HepG2 (cell line): ENCODE data around the gene SAMD10. TPM values are rescaled to one million over a fixed set of nuclear protein-coding genes. Genes with fewer than 3 reads are reported as not detected.
A peak's percentile ranks its signal among the peaks of the same experiment; 100 is the strongest.

ENCODE experiments used
- AGO1 ChIP-seq: fragments of 200-400 bp; formaldehyde crosslinking; IDR thresholded peaks from 2 replicates; pipeline ENCODE4 v1.6.1; 2017; ENCODE audit warnings: mild to moderate bottlenecking, low read depth, low read length, moderate library complexity; ENCODE audit not compliant: poor library complexity, severe bottlenecking
- ARID3A ChIP-seq: IDR thresholded peaks from 2 replicates; pipeline ENCODE4 v1.6.1; 2012; ENCODE audit warnings: low read depth, low read length, improper control_type of control experiment
- CCAR2 ChIP-seq: fragments of 200-400 bp; formaldehyde crosslinking; optimal IDR thresholded peaks from 2 replicates; pipeline ENCODE3; 2018; ENCODE audit warnings: low read depth, mild to moderate bottlenecking, low read length, moderate library complexity
- DR1 ChIP-seq: sonication (generic); formaldehyde crosslinking; IDR thresholded peaks from 2 replicates; pipeline ENCODE4 v1.8.0; 2021; ENCODE audit warnings: mild to moderate bottlenecking, missing genetic modification reagents, inconsistent platforms
- EHMT2 ChIP-seq: fragments of 200-600 bp; sonication (generic); IDR thresholded peaks from 2 replicates; pipeline ENCODE4 v1.7.0; 2017; ENCODE audit warnings: antibody characterized with exemption, low read depth, low read length, borderline replicate concordance
- ESRRA ChIP-seq: sonication (generic); formaldehyde crosslinking; IDR thresholded peaks from 2 replicates; pipeline ENCODE4 v1.5.1; 2020; ENCODE audit warnings: mild to moderate bottlenecking, low read depth, missing genetic modification reagents
- NFE2L1 ChIP-seq: sonication (generic); formaldehyde crosslinking; IDR thresholded peaks from 2 replicates; pipeline ENCODE4 v1.4.0; 2020; ENCODE audit warnings: missing genetic modification reagents, mild to moderate bottlenecking, borderline replicate concordance
- RARA ChIP-seq: IDR thresholded peaks from 2 replicates; pipeline ENCODE4 v1.6.1; 2016; ENCODE audit warnings: missing genetic modification reagents, missing compliant biosample characterization
- SNAI1 ChIP-seq: sonication (generic); formaldehyde crosslinking; IDR thresholded peaks from 2 replicates; pipeline ENCODE4 v1.5.0; 2020; ENCODE audit warnings: mild to moderate bottlenecking, missing genetic modification reagents, borderline replicate concordance
- STAT5B ChIP-seq: sonication (generic); formaldehyde crosslinking; IDR thresholded peaks from 2 replicates; pipeline ENCODE4 v1.4.0; 2020; ENCODE audit warnings: missing genetic modification reagents
- ZBTB33 ChIP-seq: sonication (generic); formaldehyde crosslinking; IDR thresholded peaks from 2 replicates; pipeline ENCODE4 v1.4.0; 2020; ENCODE audit warnings: missing genetic modification reagents
- ZFP36L1 ChIP-seq: sonication (generic); formaldehyde crosslinking; IDR thresholded peaks from 2 replicates; pipeline ENCODE4 v1.8.0; 2022; ENCODE audit warnings: mild to moderate bottlenecking, missing genetic modification reagents, moderate library complexity
- ZNF180 ChIP-seq: sonication (generic); formaldehyde crosslinking; IDR thresholded peaks from 2 replicates; pipeline ENCODE4 v1.4.0; 2020; ENCODE audit warnings: low read depth, missing genetic modification reagents, borderline replicate concordance
- ZNF275 ChIP-seq: sonication (generic); formaldehyde crosslinking; IDR thresholded peaks from 2 replicates; pipeline ENCODE4 v1.8.0; 2022; ENCODE audit warnings: missing genetic modification reagents, mild to moderate bottlenecking, inconsistent platforms, borderline replicate concordance
- ZNF282 ChIP-seq: fragments of 450-650 bp; IDR thresholded peaks from 2 replicates; pipeline ENCODE4 v1.6.1; 2018; ENCODE audit not compliant: partially characterized antibody
- ZNF354B ChIP-seq: sonication (generic); formaldehyde crosslinking; IDR thresholded peaks from 2 replicates; pipeline ENCODE4 v1.8.0; 2022; ENCODE audit warnings: mild to moderate bottlenecking, missing genetic modification reagents
- ZNF556 ChIP-seq: sonication (generic); formaldehyde crosslinking; IDR thresholded peaks from 2 replicates; pipeline ENCODE4 v1.4.0; 2020; ENCODE audit warnings: mild to moderate bottlenecking, missing genetic modification reagents, borderline replicate concordance
- ZNF704 ChIP-seq: sonication (generic); formaldehyde crosslinking; IDR thresholded peaks from 2 replicates; pipeline ENCODE4 v1.8.1; 2023; ENCODE audit warnings: mild to moderate bottlenecking, inconsistent platforms, moderate library complexity, missing genetic modification reagents, borderline replicate concordance
- ZNF709 ChIP-seq: sonication (generic); formaldehyde crosslinking; IDR thresholded peaks from 2 replicates; pipeline ENCODE4 v1.5.0; 2020; ENCODE audit warnings: mild to moderate bottlenecking, missing genetic modification reagents
- ZNF761 ChIP-seq: sonication (generic); formaldehyde crosslinking; conservative IDR thresholded peaks from 2 replicates; pipeline ENCODE4 v1.4.0; 2020; ENCODE audit warnings: mild to moderate bottlenecking, missing genetic modification reagents
- ZNF775 ChIP-seq: sonication (generic); formaldehyde crosslinking; IDR thresholded peaks from 2 replicates; pipeline ENCODE4 v1.4.0; 2020; ENCODE audit warnings: missing genetic modification reagents, mild to moderate bottlenecking, moderate library complexity, borderline replicate concordance
- ZSCAN29 ChIP-seq: sonication (generic); formaldehyde crosslinking; conservative IDR thresholded peaks from 2 replicates; pipeline ENCODE4 v1.4.0; 2020; ENCODE audit warnings: mild to moderate bottlenecking, missing genetic modification reagents
- polyA plus RNA-seq, 8 experiments: library from polyadenylated mRNA; depleted of rRNA in 3 of 8; stranded (reverse) in 7 of 8; unstranded in 1 of 8; fragments of >200 nt; fragmentation: Illumina TruSeq in 4 of 8; extraction: Trizol in 4 of 8; gene quantifications; 2 replicates each; pipeline versions ENCODE4 v1.2.1 to v1.2.3, GENCODE V29; 2011 to 2016; ENCODE audit warnings: low read depth in 4 of 8, missing spikeins in 1 of 8, mixed read lengths in 1 of 8; ENCODE audit not compliant: insufficient read depth in 1 of 8
- total RNA-seq, 5 experiments: library from RNA; depleted of rRNA; stranded (reverse); fragments of >200 nt; fragmentation: Illumina TruSeq; extraction: Trizol; gene quantifications; 2 replicates each; pipeline ENCODE4 v1.2.3, GENCODE V29; 2016; ENCODE audit warnings: low read depth in 1 of 5

Gene SAMD10
- total and polyA plus RNA-seq, 2 of the 13 experiments (the other 11 are each of a cell fraction or from before 2014, with no cell fraction given) = 6.1 to 11.0 TPM

GRCh38 chr20:63980806-63981728 is 1.6 kb upstream of the SAMD10 start, which contains the start of gene PRPF6 (continued):
- TF ChIP-seq CCAR2 = no peak
- peak; percentile 84 for TF ChIP-seq ARID3A
- peak; percentile 97 for TF ChIP-seq ZNF556 (CRISPR knock-in tag)
- peak; percentile 94 for TF ChIP-seq ZSCAN29 (CRISPR knock-in tag)
- peak; percentile 83; the same call in 1 of the 2 replicates for TF ChIP-seq ZNF704
- peak; percentile 89 for TF ChIP-seq DR1 (CRISPR knock-in tag)
- TF ChIP-seq NFE2L1 = peak; percentile 83; the same call in 1 of the 2 replicates
- TF ChIP-seq STAT5B = no peak; the same call in none of the 2 replicates
- no peak for TF ChIP-seq ZFP36L1 (CRISPR knock-in tag)
- no peak; the same call in 1 of the 2 replicates for TF ChIP-seq ZNF775 (CRISPR knock-in tag)
- peak; percentile 95 for TF ChIP-seq ZBTB33 (CRISPR knock-in tag)
- peak; percentile 66; the same call in 1 of the 2 replicates for TF ChIP-seq ZNF275 (CRISPR knock-in tag)
- TF ChIP-seq SNAI1 = peak; percentile 80; the same call in 1 of the 2 replicates
- TF ChIP-seq ZNF282 = no peak
- peak; percentile 92 for TF ChIP-seq AGO1
- TF ChIP-seq ZNF709 (CRISPR knock-in tag) = peak; percentile 90; the same call in 1 of the 2 replicates
- no peak for TF ChIP-seq EHMT2
- TF ChIP-seq RARA = peak; percentile 67; the same call in 1 of the 2 replicates
- peak; percentile 56; the same call in 1 of the 2 replicates for TF ChIP-seq ZNF761 (CRISPR knock-in tag)
- TF ChIP-seq ESRRA (CRISPR knock-in tag) = peak; percentile 36; the same call in 1 of the 2 replicates
- no peak for TF ChIP-seq ZNF354B
- peak; percentile 73; the same call in 1 of the 2 replicates for TF ChIP-seq ZNF180
